ENCODE data around the gene ELF4.

DNA sequence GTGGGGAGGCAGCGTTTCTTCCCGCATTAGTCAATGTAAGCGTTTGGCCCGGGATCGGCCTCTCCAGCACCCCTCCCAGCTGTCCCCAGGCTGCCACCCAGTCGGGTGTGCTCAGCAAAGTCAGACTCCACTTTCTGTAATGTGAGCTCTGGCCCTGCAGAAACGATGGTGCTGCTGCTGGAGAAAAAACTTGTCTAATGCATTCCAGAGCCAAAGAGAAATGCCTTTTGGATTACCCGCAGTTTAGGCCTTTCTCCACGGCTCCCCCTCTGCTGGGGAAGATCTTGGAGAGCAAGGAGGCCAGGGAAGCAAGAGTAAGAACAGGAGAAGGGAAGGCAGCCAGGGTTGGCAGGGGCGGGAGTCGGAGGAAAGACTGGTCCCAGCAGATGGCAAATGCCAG is 55.2 kb downstream of the ELF4 start:
- TF ChIP-seq, protein P1, sequence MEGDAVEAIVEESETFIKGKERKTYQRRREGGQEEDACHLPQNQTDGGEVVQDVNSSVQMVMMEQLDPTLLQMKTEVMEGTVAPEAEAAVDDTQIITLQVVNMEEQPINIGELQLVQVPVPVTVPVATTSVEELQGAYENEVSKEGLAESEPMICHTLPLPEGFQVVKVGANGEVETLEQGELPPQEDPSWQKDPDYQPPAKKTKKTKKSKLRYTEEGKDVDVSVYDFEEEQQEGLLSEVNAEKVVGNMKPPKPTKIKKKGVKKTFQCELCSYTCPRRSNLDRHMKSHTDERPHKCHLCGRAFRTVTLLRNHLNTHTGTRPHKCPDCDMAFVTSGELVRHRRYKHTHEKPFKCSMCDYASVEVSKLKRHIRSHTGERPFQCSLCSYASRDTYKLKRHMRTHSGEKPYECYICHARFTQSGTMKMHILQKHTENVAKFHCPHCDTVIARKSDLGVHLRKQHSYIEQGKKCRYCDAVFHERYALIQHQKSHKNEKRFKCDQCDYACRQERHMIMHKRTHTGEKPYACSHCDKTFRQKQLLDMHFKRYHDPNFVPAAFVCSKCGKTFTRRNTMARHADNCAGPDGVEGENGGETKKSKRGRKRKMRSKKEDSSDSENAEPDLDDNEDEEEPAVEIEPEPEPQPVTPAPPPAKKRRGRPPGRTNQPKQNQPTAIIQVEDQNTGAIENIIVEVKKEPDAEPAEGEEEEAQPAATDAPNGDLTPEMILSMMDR (IDR thresholded peaks at IDR 0.05; ENCODE audit: poor library complexity), result no peak
- TF ChIP-seq EZH2 (IDR thresholded peaks at IDR 0.05; ENCODE audit: borderline replicate concordance) (no peak), EZH2phosphoT487 (IDR thresholded peaks at IDR 0.05; ENCODE audit: low read depth, severe bottlenecking, unreplicated experiment) (no peak)

Data from hepatocyte (in vitro differentiated cells).